Stimulated activated naive CD8-positive, alpha-beta T cell treated with anti-CD3 and anti-CD28 coated beads, Interleukin-15, Interleukin-2, amounts not matched to agents 100 ng/mL and 50 ng/mL, for 24 hours (primary cell): ENCODE data around the gene SMG9.

Experiments
- H3K27ac Mint-ChIP-seq: one replicate; pipeline ENCODE4 v1.8.0; 2021; ENCODE audit warnings: mild to moderate bottlenecking, mixed read lengths
- H3K27me3 Mint-ChIP-seq: one replicate; pipeline ENCODE4 v1.8.0; 2021; ENCODE audit warnings: mixed read lengths
- H3K36me3 Mint-ChIP-seq: one replicate; pipeline ENCODE4 v1.8.0; 2021; ENCODE audit warnings: low read depth, mixed read lengths
- H3K4me1 Mint-ChIP-seq: one replicate; pipeline ENCODE4 v1.8.0; 2021; ENCODE audit warnings: low read depth, mixed read lengths
- H3K4me3 Mint-ChIP-seq: one replicate; pipeline ENCODE4 v1.8.0; 2021; ENCODE audit warnings: mild to moderate bottlenecking, mixed read lengths
- H3K9me3 Mint-ChIP-seq: one replicate; pipeline ENCODE4 v1.8.0; 2021; ENCODE audit warnings: mixed read lengths

Gene SMG9

GRCh38 chr19:43729919-43730318 lies 24.8 kb downstream of the SMG9 start:
- Mint-ChIP-seq H3K4me3 (no peak overlapping the region), H3K36me3 (peaks cover 54% of the 10 kb centered on the region), H3K4me1 (peaks cover 11% of the 10 kb centered on the region), H3K27ac (no peak overlapping the region), H3K27me3 (no peaks in the 10 kb centered on the region), H3K9me3 (no peaks in the 10 kb centered on the region)

- Mint-ChIP-seq H3K27ac (no peak overlapping the region), H3K36me3 (peaks cover 34% of the 10 kb centered on the region), H3K4me1 (peaks cover 11% of the 10 kb centered on the region), H3K4me3 (no peak overlapping the region), H3K27me3 (no peaks in the 10 kb centered on the region), H3K9me3 (no peaks in the 10 kb centered on the region)
These were observed 27.2 kb downstream of the SMG9 start for GRCh38 chr19:43727593-43727853.

GRCh38 chr19:43726736-43727592 lies 27.8 kb downstream of the SMG9 start:
- H3K36me3 Mint-ChIP-seq: peaks cover 29% of the 10 kb centered on the region
- H3K4me3 Mint-ChIP-seq: no peak overlapping the region
- no peak overlapping the region for H3K27ac Mint-ChIP-seq
- peaks cover 11% of the 10 kb centered on the region for H3K4me1 Mint-ChIP-seq
- no peaks in the 10 kb centered on the region for H3K9me3 Mint-ChIP-seq
- no peaks in the 10 kb centered on the region for H3K27me3 Mint-ChIP-seq

- H3K4me1 Mint-ChIP-seq: peaks cover 11% of the 10 kb centered on the region
- H3K4me3 Mint-ChIP-seq: no peak overlapping the region
- H3K27me3 Mint-ChIP-seq: no peaks in the 10 kb centered on the region
These were observed 29.3 kb downstream of the SMG9 start for GRCh38 chr19:43725468-43725867.

GRCh38 chr19:43724896-43725295 lies 29.9 kb downstream of the SMG9 start:
- Mint-ChIP-seq H3K27ac (no peak overlapping the region), H3K27me3 (no peaks in the 10 kb centered on the region), H3K4me3 (no peak overlapping the region), H3K4me1 (peaks cover 11% of the 10 kb centered on the region), H3K36me3 (peaks cover 16% of the 10 kb centered on the region), H3K9me3 (no peaks in the 10 kb centered on the region)

More at GRCh38 chr19:43725468-43725867, 29.3 kb downstream of the SMG9 start:
- Mint-ChIP-seq H3K36me3 (peaks cover 21% of the 10 kb centered on the region), H3K27ac (peak overlapping the region; percentile 14), H3K9me3 (no peaks in the 10 kb centered on the region)

GRCh38 chr19:43723588-43723987 lies 31.2 kb downstream of the SMG9 start:
- H3K36me3 Mint-ChIP-seq: peaks cover 7% of the 10 kb centered on the region
- no peak overlapping the region for H3K27ac Mint-ChIP-seq
- H3K27me3 Mint-ChIP-seq: no peaks in the 10 kb centered on the region
- no peak overlapping the region for H3K4me3 Mint-ChIP-seq
- peaks cover 11% of the 10 kb centered on the region for H3K4me1 Mint-ChIP-seq
- no peaks in the 10 kb centered on the region for H3K9me3 Mint-ChIP-seq

GRCh38 chr19:43721469-43722048 lies 33.2 kb downstream of the SMG9 start:
- H3K27ac Mint-ChIP-seq: no peak overlapping the region
- H3K9me3 Mint-ChIP-seq: no peaks in the 10 kb centered on the region

GRCh38 chr19:43720936-43721335 lies 33.8 kb downstream of the SMG9 start:
- H3K27ac Mint-ChIP-seq: no peak overlapping the region
- H3K4me3 Mint-ChIP-seq: no peak overlapping the region
- H3K4me1 Mint-ChIP-seq: peaks cover 8% of the 10 kb centered on the region
- H3K36me3 Mint-ChIP-seq: no peaks in the 10 kb centered on the region
- no peaks in the 10 kb centered on the region for H3K9me3 Mint-ChIP-seq
- H3K27me3 Mint-ChIP-seq: no peaks in the 10 kb centered on the region

More at GRCh38 chr19:43721469-43722048, 33.2 kb downstream of the SMG9 start:
- Mint-ChIP-seq H3K4me3 (no peak overlapping the region), H3K36me3 (no peaks in the 10 kb centered on the region), H3K27me3 (no peaks in the 10 kb centered on the region), H3K4me1 (peaks cover 11% of the 10 kb centered on the region)

GRCh38 chr19:43719918-43720317 lies 34.8 kb downstream of the SMG9 start:
- no peak overlapping the region for H3K4me3 Mint-ChIP-seq
- no peaks in the 10 kb centered on the region for H3K4me1 Mint-ChIP-seq
- no peak overlapping the region for H3K27ac Mint-ChIP-seq
- H3K9me3 Mint-ChIP-seq: no peaks in the 10 kb centered on the region
- no peaks in the 10 kb centered on the region for H3K36me3 Mint-ChIP-seq
- H3K27me3 Mint-ChIP-seq: no peaks in the 10 kb centered on the region

GRCh38 chr19:43719378-43719868 lies 35.3 kb downstream of the SMG9 start:
- H3K4me3 Mint-ChIP-seq: no peak overlapping the region
- no peaks in the 10 kb centered on the region for H3K9me3 Mint-ChIP-seq
- H3K4me1 Mint-ChIP-seq: no peaks in the 10 kb centered on the region
- H3K27me3 Mint-ChIP-seq: no peaks in the 10 kb centered on the region
- H3K36me3 Mint-ChIP-seq: no peaks in the 10 kb centered on the region
- no peak overlapping the region for H3K27ac Mint-ChIP-seq

- H3K4me1 Mint-ChIP-seq: no peaks in the 10 kb centered on the region
- H3K36me3 Mint-ChIP-seq: no peaks in the 10 kb centered on the region
- no peaks in the 10 kb centered on the region for H3K9me3 Mint-ChIP-seq
- no peaks in the 10 kb centered on the region for H3K27me3 Mint-ChIP-seq
- H3K27ac Mint-ChIP-seq: no peak overlapping the region
- H3K4me3 Mint-ChIP-seq: no peak overlapping the region
These were observed 36.0 kb downstream of the SMG9 start for GRCh38 chr19:43718627-43719377.

GRCh38 chr19:43715776-43716175 lies 39.0 kb downstream of the SMG9 start, which contains the start of gene IRGC:
Gene IRGC, plus strand, starts transcription at chr19:43716076. Its CDS starts 2,483 bp downstream, at chr19:43718559.
- H3K27me3 Mint-ChIP-seq: peaks cover 6% of the 10 kb centered on the region
- no peaks in the 10 kb centered on the region for H3K9me3 Mint-ChIP-seq
- H3K27ac Mint-ChIP-seq: no peak within 1 kb of the TSS
- H3K4me1 Mint-ChIP-seq: no peaks in the 10 kb centered on the region
- no peaks in the 10 kb centered on the region for H3K36me3 Mint-ChIP-seq
- no peak within 1 kb of the TSS for H3K4me3 Mint-ChIP-seq

- Mint-ChIP-seq H3K27ac (no peak overlapping the region), H3K9me3 (peaks cover 7% of the 10 kb centered on the region)
These were observed 41.6 kb downstream of the SMG9 start for GRCh38 chr19:43713208-43713607.

GRCh38 chr19:43711751-43712355 lies 42.9 kb downstream of the SMG9 start:
- Mint-ChIP-seq H3K27ac (no peak overlapping the region), H3K4me1 (no peaks in the 10 kb centered on the region), H3K36me3 (peaks cover 7% of the 10 kb centered on the region), H3K27me3 (peaks cover 9% of the 10 kb centered on the region), H3K9me3 (peaks cover 7% of the 10 kb centered on the region), H3K4me3 (no peak overlapping the region)

More at GRCh38 chr19:43713208-43713607, 41.6 kb downstream of the SMG9 start:
- Mint-ChIP-seq H3K4me1 (no peaks in the 10 kb centered on the region), H3K4me3 (no peak overlapping the region), H3K27me3 (peaks cover 9% of the 10 kb centered on the region), H3K36me3 (peaks cover 7% of the 10 kb centered on the region)

- H3K27me3 Mint-ChIP-seq: peaks cover 13% of the 10 kb centered on the region
- no peak overlapping the region for H3K27ac Mint-ChIP-seq
- peaks cover 7% of the 10 kb centered on the region for H3K9me3 Mint-ChIP-seq
- H3K36me3 Mint-ChIP-seq: peaks cover 7% of the 10 kb centered on the region
- no peaks in the 10 kb centered on the region for H3K4me1 Mint-ChIP-seq
- H3K4me3 Mint-ChIP-seq: no peak overlapping the region
These were observed 46.0 kb downstream of the SMG9 start for GRCh38 chr19:43708716-43709115.
